Type B pancreatic cell (in vitro differentiated cells): ENCODE data around the gene AKTIP. TPM values are rescaled to one million over a fixed set of nuclear protein-coding genes. Genes with fewer than 3 reads are reported as not detected.

ENCODE experiments used
- DNase-seq: peaks from one replicate; pipeline ENCODE4 v3.0.0; 2021; ENCODE audit warnings: mixed read lengths; ENCODE audit not compliant: unreplicated experiment; ENCODE audit errors: extremely low spot score
- H3K27ac Mint-ChIP-seq: 2 replicates; pipeline ENCODE4 v1.8.0; 2021; ENCODE audit warnings: mild to moderate bottlenecking, mixed read lengths
- H3K27me3 Mint-ChIP-seq: 2 replicates; pipeline ENCODE4 v1.8.0; 2021; ENCODE audit warnings: mixed read lengths
- H3K36me3 Mint-ChIP-seq: 2 replicates; pipeline ENCODE4 v1.8.0; 2021; ENCODE audit warnings: mixed read lengths
- H3K4me1 Mint-ChIP-seq: one replicate; pipeline ENCODE4 v1.8.0; 2021; ENCODE audit warnings: mixed read lengths; ENCODE audit not compliant: unreplicated experiment
- H3K4me3 Mint-ChIP-seq: 2 replicates; pipeline ENCODE4 v1.8.0; 2021; ENCODE audit warnings: mild to moderate bottlenecking, mixed read lengths
- H3K9me3 Mint-ChIP-seq: 2 replicates; pipeline ENCODE4 v1.8.0; 2021; ENCODE audit warnings: mixed read lengths
- total RNA-seq: library from RNA; stranded (reverse); gene quantifications from 2 replicates; pipeline ENCODE4 v1.2.1, GENCODE V29; 2021; ENCODE audit warnings: low replicate concordance
- TF ChIP-seq, protein P1 (sequence below): fragments of 200-600 bp; sonication (generic); conservative IDR thresholded peaks from 2 replicates; pipeline ENCODE4 v1.5.0; 2021; ENCODE audit warnings: antibody characterized with exemption, mild to moderate bottlenecking

Gene AKTIP
- total RNA-seq, 1 donor from 2014 or later: 35.4 TPM

DNA sequence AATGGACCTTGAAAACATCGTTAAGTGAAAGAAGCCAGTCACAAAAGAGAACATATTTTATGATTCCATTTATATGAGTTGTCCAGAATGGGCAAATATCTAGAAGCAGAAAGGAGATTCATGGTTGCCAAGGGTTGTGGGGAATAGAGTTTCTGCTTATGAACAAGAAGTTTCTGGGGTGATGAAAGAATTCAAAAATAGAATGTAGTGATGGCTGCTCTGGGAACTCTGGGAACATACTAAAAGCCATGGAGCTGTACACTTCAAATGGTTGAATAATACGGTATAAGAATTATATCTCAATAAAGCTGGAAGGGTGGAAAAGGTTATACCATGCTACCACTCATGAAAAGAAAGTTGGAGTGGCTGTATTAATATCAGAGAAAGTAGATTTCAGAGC is 18.5 kb downstream of the AKTIP start:
- TF ChIP-seq, protein P1, sequence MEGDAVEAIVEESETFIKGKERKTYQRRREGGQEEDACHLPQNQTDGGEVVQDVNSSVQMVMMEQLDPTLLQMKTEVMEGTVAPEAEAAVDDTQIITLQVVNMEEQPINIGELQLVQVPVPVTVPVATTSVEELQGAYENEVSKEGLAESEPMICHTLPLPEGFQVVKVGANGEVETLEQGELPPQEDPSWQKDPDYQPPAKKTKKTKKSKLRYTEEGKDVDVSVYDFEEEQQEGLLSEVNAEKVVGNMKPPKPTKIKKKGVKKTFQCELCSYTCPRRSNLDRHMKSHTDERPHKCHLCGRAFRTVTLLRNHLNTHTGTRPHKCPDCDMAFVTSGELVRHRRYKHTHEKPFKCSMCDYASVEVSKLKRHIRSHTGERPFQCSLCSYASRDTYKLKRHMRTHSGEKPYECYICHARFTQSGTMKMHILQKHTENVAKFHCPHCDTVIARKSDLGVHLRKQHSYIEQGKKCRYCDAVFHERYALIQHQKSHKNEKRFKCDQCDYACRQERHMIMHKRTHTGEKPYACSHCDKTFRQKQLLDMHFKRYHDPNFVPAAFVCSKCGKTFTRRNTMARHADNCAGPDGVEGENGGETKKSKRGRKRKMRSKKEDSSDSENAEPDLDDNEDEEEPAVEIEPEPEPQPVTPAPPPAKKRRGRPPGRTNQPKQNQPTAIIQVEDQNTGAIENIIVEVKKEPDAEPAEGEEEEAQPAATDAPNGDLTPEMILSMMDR: no peak
- no peaks in the 10 kb centered on the region for H3K4me1 Mint-ChIP-seq
- DNase-seq: no peak
- no peaks in the 10 kb centered on the region for H3K27me3 Mint-ChIP-seq
- H3K9me3 Mint-ChIP-seq: no peaks in the 10 kb centered on the region
- H3K36me3 Mint-ChIP-seq: peaks cover 55% of the 10 kb centered on the region
- no peak overlapping the region for H3K4me3 Mint-ChIP-seq
- no peak overlapping the region for H3K27ac Mint-ChIP-seq

DNA sequence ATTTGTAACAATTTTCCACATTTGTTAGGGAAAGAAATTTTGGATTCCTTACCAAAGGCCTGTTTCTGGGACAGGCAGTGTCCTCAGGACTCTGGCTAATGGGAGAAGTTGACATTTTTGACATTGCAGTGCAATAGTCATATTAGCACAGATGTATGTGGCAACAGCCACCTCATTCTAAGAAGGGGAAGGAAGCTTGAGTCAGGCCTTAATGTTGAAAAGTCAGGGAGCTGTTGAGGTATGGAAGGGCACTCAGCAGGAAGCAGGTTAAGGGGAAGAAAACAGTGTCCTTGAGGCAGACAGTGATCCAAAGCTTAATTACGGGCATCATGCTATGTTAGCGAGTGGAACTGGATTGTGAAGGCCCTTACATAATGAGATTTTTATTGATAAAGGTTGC is 20.9 kb downstream of the AKTIP start:
- no peaks in the 10 kb centered on the region for H3K27me3 Mint-ChIP-seq
- peaks cover 55% of the 10 kb centered on the region for H3K36me3 Mint-ChIP-seq
- no peak overlapping the region for H3K4me3 Mint-ChIP-seq
- TF ChIP-seq, protein P1: no peak
- H3K27ac Mint-ChIP-seq: no peak overlapping the region
- H3K9me3 Mint-ChIP-seq: no peaks in the 10 kb centered on the region
- no peaks in the 10 kb centered on the region for H3K4me1 Mint-ChIP-seq
- no peak for DNase-seq

DNA sequence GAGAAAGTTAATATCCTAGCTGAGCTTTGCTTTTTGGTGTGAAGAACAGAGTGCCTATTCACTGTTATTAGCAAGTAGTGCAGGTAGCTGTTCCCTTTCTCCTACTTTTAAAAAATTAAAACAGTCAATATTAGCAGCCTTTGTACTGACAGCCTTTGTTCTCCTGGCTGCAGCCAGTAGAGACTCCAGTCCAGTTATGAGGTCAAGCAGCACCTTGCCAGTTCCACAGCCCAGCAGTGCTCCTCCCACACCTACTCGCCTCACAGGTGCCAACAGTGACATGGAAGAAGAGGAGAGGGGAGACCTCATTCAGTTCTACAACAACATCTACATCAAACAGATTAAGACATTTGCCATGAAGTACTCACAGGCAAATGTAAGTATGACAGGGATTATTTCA is 22.6 kb downstream of the AKTIP start:
- no peak for DNase-seq
- TF ChIP-seq, protein P1: no peak
- H3K9me3 Mint-ChIP-seq: no peaks in the 10 kb centered on the region
- no peak overlapping the region for H3K4me3 Mint-ChIP-seq
- peaks cover 50% of the 10 kb centered on the region for H3K36me3 Mint-ChIP-seq
- no peaks in the 10 kb centered on the region for H3K27me3 Mint-ChIP-seq
- no peak overlapping the region for H3K27ac Mint-ChIP-seq
- no peaks in the 10 kb centered on the region for H3K4me1 Mint-ChIP-seq

DNA sequence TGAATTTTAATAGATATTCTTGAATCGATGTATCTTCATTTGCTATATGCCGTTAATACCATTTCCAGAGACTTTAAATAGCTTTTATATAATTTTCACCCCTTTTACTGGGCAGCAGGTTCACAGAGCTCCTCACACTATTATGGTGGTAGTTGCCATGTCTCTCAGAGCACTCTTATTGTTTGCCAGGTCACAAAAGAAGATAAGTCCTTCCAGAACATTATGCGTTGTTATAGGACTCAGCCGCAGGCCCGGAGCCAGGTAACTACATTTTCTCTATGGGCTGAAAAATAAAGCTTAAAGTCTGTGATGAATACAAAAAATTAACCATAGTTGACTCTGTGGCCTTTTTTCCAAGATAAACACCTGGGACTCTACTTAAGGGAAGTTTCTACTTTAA is 24.0 kb downstream of the AKTIP start:
- Mint-ChIP-seq H3K4me1 (no peaks in the 10 kb centered on the region), H3K9me3 (no peaks in the 10 kb centered on the region), H3K36me3 (peaks cover 45% of the 10 kb centered on the region), H3K27me3 (no peaks in the 10 kb centered on the region), H3K27ac (no peak overlapping the region), H3K4me3 (no peak overlapping the region)
- no peak for DNase-seq
- TF ChIP-seq, protein P1: no peak

DNA sequence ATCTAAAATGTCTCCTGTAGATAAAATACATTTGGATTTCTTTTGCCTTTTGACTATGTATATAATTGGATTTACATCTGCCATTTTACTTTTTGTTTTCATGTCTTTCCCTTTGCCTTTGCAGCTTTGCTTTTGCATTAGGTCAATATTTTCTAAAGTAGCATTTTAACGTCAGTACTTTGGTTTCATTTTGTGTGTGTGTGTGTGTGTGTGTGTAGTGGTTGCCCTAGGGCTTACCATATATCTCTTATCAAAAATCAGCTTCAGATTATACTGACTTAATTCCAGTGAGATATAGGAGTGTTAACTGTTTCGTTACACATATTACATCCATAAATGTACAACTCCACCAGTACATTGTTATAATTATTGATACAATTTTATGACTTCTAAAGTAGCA is 26.1 kb downstream of the AKTIP start:
- Mint-ChIP-seq H3K4me1 (no peaks in the 10 kb centered on the region), H3K27ac (no peak overlapping the region), H3K36me3 (peaks cover 51% of the 10 kb centered on the region), H3K9me3 (peaks cover 5% of the 10 kb centered on the region), H3K27me3 (no peaks in the 10 kb centered on the region), H3K4me3 (no peak overlapping the region)
- no peak for DNase-seq
- TF ChIP-seq, protein P1: no peak

DNA sequence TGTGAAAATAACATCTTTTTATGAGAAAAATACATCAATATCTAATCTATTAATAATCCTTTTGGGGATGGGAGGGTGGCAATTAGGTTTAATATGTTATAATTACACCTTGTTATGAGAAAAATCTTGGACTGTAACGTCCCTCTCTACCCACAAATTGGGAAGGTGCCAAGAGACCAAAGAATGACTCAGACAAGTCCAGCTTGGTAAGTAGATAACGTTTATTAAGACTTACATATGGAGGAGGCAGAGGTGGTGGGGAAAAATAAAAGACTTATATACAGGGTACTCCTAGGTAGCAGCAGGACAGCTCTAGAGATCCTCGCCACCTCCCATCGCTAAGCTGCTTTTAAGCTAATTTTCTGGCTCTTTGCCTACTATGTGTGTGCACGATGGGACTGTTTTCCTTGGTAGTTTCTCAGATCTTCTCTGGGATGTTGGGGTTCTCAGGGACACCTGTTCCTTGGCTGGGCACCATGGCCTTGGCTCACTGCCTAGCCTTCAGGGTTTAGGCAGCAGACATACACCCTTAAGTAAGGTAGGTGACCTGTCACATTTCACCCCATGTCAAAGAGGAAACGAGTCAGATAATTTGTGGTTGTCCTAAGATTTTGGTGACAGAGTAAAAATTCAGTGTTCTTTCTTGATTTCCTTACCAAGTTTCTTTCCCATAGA is 37.3 kb downstream of the AKTIP start:
- TF ChIP-seq, protein P1: no peak
- H3K9me3 Mint-ChIP-seq: no peaks in the 10 kb centered on the region
- H3K36me3 Mint-ChIP-seq: peaks cover 19% of the 10 kb centered on the region
- H3K27ac Mint-ChIP-seq: no peak overlapping the region
- no peak for DNase-seq
- H3K4me3 Mint-ChIP-seq: no peak overlapping the region
- H3K4me1 Mint-ChIP-seq: no peaks in the 10 kb centered on the region
- no peaks in the 10 kb centered on the region for H3K27me3 Mint-ChIP-seq
